ENCODE results near the gene ERG. TPM values are rescaled to one million over a fixed set of nuclear protein-coding genes. Genes with fewer than 3 reads are reported as not detected.

ERG gene
- total RNA-seq, 1 donor from 2014 or later, result not detected

- DNase-seq (ENCODE audit: low read depth), result no peak
- no peak overlapping the region for H3K4me3 ChIP-seq (ENCODE audit: low read depth, low read length)
- TF ChIP-seq CTCF (conservative IDR thresholded peaks at IDR 0.05; ENCODE audit: low read depth, low read length), result no peak
Observed at GRCh38 chr21:38377165-38378088, 120.8 kb downstream of the ERG start.

- no peak for DNase-seq (ENCODE audit: low read depth)
- no peak overlapping the region for H3K4me3 ChIP-seq (ENCODE audit: low read depth, low read length)
- no peak for TF ChIP-seq CTCF (conservative IDR thresholded peaks at IDR 0.05; ENCODE audit: low read depth, low read length)
Observed at GRCh38 chr21:38376693-38377092, 121.6 kb downstream of the ERG start.

- no peak for DNase-seq (ENCODE audit: low read depth)
- no peak overlapping the region for H3K4me3 ChIP-seq (ENCODE audit: low read depth, low read length)
- TF ChIP-seq CTCF (conservative IDR thresholded peaks at IDR 0.05; ENCODE audit: low read depth, low read length), result no peak
Observed at GRCh38 chr21:38376235-38376634, 122.0 kb downstream of the ERG start.

GRCh38 chr21:38367646-38368045, 130.6 kb downstream of the ERG start:
- no peak for TF ChIP-seq CTCF (conservative IDR thresholded peaks at IDR 0.05; ENCODE audit: low read depth, low read length)
- no peak overlapping the region for H3K4me3 ChIP-seq (ENCODE audit: low read depth, low read length)
- DNase-seq (ENCODE audit: low read depth), result no peak

- no peak for TF ChIP-seq CTCF (conservative IDR thresholded peaks at IDR 0.05; ENCODE audit: low read depth, low read length)
- H3K4me3 ChIP-seq (ENCODE audit: low read depth, low read length), result no peak overlapping the region
- no peak for DNase-seq (ENCODE audit: low read depth)
Observed at GRCh38 chr21:38365521-38365920, 132.8 kb downstream of the ERG start.

- TF ChIP-seq CTCF (conservative IDR thresholded peaks at IDR 0.05; ENCODE audit: low read depth, low read length), result no peak
- no peak for DNase-seq (ENCODE audit: low read depth)
- H3K4me3 ChIP-seq (ENCODE audit: low read depth, low read length), result no peak overlapping the region
Observed at GRCh38 chr21:38363693-38364092, 134.6 kb downstream of the ERG start.

GRCh38 chr21:38361324-38361723, 137.0 kb downstream of the ERG start:
- H3K4me3 ChIP-seq (ENCODE audit: low read depth, low read length), result no peak overlapping the region
- TF ChIP-seq CTCF (conservative IDR thresholded peaks at IDR 0.05; ENCODE audit: low read depth, low read length), result no peak
- no peak for DNase-seq (ENCODE audit: low read depth)
